NCI-H1436 treated with DMSO at 0.1 percent for 48 hours (cell line): ENCODE data around the gene SMAD2.

Experiments
- DNase-seq: peaks from one replicate; lab custom pipeline; 2025; lab: John Stamatoyannopoulos, UW

Gene SMAD2

GRCh38 chr18:47931718-47932103 lies 1.3 kb upstream of the SMAD2 start:
- DNase-seq: peak; percentile 28

DNA sequence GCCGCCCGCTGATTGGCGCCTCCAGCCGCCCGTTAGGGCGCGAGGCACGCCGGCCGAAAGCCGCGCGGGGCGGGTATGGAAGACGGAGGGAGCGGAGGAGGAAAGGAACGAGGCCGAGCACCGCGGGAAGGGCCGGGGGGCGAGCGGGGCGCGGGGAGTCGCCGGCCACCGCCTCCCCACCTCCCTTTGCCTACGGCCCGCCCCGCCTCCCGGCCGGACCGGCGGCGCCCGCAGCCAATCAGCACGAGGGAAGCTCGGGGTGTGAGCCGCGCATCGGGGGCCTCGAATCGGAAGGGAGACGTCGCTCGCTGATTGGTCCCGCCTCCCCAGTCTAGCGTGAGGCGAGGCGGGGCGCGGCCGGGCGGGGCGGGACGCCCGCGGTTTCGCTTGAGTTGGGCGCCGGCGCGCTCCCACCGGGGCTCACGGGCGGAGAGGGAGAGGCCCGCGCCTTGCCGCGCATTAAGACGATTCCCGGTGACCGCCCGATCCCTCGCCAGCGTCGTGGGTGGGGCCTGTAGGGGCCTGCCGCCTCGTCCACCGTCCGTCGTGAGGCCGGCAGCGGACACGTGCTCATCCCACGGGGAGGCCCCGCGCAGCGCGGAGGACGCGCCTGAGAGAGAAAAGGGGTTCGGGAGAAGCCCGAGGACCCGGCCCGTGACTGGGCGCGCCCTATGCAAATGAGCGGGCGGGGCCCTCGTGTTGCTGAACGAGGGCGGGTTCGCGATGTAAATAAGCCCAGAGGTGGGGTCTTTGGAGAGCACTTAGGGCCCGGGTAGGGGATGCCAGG lies 665 bp upstream of the SMAD2 start:
- DNase-seq: peak; percentile 57

DNA sequence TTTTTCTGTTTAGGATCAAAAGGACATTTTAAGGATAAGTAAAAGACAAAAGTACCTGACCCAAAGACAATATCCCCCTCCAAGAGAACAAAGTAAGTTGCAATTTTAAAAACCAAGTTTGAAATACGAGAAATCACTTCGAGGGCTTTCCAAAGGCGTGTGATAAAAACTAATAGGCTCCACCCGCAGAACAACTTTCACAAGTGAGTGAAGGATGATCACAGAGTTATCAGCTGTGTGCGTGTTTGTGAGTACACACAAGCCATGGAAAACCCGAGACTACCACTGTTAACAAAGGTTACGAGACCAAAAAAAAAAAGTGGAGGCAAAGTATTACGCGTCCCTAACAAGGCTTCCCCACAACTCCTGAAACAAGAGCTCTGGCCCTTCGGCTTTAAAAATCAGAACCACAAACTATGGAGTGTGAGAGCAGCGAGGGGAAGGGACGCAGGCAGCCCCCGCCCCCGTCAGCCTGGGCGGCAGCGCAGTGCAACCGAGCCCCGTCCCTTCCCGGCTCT lies 719 bp downstream of the SMAD2 start:
- DNase-seq: no peak

DNA sequence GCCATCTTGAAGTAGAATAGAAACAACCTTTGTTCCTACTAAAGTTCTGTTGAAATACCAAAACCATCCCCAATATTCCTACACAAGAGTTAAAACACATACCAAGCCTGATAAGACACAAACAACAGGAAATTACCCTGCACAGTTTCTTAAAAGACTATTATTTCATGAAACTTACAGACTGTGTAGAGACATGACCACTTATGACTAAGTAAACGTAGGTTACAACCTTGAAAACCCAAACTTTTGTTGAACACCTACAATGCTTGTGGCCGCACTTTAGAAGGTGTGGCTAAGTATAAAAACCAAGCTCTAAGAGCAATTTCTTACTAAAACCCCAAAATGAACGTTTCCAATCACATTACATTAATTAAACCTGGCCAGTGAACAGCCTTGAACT lies 2.0 kb downstream of the SMAD2 start:
- no peak for DNase-seq

DNA sequence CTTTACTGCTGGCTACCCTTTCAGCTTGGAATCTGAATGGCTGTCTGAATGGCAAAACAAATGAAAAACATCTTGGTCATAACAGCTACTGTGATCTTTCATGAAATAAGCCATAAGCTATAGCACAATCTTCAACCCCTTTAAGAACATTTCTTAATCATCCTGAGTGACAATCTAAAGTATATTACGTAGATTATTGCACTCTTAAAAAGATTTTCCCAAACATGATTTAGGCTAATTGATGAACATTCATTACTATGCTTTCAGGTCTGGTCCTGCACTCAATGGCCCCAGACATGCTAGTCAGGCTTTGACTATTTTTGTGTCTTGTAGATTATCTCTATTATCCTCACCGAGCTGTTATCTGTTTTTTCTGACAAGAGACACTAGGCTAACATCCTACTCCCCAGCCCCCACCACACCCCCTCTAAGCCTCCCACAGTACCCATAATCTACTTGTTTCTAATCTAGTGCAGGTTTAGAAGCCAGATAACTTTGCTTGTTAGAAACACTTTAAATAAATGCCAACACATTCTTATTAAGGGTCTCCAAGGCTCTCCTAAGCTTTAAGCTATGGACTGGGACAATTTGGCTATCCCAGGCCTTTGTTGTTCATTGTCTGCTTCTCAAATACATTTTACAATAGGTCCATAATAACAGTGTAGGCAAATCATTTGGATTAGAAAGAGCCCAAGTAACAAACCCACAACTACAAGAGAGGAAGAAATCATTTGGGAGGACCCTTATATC lies 4.2 kb downstream of the SMAD2 start:
- no peak for DNase-seq

DNA sequence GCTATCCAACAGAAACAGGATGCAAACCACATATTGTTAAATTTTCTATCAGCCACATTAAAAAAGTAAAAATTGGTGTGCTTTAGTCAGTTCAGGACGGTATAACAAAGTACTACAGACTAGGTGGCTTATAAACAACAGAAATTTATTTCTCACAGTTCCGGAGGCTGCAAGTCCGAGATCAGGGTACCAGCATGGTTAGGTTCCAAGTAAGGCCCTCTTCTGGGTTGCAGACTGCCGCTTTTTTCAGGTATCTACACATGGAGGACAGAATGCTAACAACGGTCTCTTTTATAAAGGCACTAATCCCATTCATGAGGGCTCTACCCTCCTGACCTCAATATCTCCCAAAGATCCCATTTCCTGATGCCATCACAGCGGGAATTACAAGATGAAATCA lies 10.5 kb downstream of the SMAD2 start:
- DNase-seq: no peak

DNA sequence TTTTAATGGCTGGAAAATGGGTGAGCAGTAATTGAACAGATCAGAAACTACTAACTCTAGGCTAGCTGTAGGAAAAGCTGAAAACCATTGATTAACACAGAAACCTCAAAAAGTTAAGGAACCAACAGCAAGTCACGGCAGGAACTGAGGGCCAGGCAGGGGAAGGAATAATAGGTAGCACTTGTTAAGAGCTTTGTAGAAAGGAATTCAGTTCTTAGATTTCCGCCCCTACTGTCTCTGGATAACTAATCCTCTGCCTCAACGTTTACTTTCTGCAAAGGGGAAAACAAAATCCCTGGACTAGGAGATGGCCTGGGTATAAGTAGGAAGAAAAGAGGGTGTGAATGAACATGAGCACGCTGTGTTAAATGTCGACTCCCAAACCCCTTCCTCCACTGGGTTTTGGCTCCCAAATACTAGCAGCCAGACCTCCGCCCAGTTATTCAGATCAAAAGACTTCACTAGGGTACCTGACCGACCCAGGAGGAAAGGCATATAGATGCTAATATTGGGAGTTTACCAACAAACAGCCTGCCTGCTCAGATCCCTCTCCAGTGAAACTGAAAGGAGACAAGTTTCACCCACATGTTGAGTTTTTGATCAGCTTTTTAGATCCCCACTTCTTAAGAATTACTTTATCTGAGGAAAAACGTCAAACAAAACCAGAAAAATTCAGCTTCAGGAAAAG lies 12.4 kb downstream of the SMAD2 start:
- DNase-seq: no peak

GRCh38 chr18:47915930-47916329 lies 14.5 kb downstream of the SMAD2 start:
- no peak for DNase-seq

DNA sequence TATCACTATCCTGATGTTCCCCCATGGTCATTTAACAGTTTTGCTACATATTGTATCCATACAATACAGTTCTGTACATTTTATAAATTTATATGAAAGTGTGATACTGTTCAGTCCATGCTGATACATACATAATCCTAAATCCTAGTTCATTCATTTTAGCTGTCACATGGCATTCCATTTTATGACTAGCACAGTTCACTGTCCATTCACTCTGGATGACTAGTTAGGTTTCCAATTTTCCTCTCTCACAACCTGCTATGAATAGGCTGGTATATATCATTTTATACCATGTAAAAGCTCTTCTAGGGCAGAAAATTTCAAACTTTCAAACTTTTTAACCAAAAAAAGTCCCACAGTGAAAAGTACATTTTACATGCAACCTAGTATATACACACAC lies 15.2 kb downstream of the SMAD2 start:
- DNase-seq: no peak

- DNase-seq: no peak
Measured at GRCh38 chr18:47912794-47913585, 17.5 kb downstream of the SMAD2 start.

- DNase-seq: no peak
Measured at GRCh38 chr18:47912343-47912742, 18.1 kb downstream of the SMAD2 start.

DNA sequence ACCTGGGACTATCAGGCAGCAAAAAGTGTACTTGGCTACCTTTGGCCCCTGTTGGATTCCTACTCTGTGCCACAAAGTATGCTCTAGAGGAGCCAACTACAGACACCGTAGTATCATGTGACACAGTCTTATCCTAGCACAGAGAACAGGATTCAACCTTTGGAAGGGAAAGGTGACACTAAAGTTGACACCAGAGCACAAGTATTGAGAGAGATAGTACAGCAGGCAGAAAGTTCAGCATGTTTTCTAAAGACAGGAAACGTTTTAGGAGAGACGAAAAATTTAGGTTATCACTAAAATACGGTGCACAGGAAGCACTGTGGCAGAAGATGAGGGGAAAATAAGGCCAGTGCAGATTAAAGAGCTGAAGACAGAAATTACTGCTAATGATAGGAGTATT lies 18.6 kb downstream of the SMAD2 start:
- no peak for DNase-seq

DNA sequence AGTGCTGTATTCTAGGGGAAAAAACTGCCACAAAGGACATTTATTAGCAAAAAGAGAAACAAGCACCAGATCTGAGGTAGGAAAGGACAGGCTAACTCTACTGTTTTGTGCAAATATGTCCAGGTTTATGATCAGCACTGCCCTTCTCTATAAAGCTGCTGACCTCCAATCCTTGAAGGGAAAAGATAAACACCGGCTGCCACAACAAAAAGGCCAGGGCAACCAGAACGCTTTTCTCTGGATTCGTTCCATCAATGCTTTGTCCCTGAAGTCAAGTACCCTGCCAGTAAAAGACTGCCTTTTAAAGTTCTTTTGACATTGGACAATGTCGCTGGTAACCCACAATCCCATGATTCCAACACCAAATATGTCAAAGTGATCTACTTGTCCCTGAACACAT lies 21.0 kb downstream of the SMAD2 start:
- DNase-seq: no peak

DNA sequence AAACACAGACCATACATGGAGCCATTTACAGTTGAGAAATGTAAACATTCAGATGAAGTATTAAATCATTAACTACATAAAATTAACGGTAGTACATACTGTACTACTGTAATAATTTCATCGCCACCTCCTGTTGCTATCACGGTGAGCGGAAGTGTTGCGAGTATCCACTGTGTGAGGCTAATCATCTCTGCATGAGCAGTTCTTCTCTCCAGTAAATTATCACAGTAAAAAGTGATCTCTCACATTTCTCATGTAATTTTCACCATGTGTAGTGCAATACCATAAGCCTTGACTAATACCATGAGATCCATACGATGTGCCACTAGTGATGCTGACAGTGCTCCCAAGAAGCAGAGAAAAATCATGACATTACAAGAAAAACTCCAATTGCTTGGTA lies 21.9 kb downstream of the SMAD2 start:
- DNase-seq: no peak

DNA sequence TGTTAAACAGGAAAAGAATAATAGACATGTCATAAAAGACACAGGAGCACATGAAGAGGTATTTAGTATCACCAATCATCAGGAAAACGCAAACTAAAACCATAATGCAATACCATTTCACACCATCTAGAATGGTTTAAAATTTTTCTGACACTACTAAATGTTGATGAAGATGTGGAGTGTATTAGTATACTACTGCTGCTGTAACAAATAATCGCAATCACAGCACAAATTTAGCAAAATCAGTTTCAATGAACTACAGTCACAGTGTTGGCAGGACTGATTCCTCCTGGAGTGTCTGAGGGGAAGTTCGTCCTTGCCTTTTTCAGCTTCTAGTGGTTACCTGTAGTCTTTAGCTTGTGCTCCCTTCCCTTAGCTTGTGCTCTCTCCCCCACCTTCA lies 24.1 kb downstream of the SMAD2 start:
- DNase-seq: no peak

GRCh38 chr18:47903809-47904208 lies 26.6 kb downstream of the SMAD2 start:
- DNase-seq: no peak

DNA sequence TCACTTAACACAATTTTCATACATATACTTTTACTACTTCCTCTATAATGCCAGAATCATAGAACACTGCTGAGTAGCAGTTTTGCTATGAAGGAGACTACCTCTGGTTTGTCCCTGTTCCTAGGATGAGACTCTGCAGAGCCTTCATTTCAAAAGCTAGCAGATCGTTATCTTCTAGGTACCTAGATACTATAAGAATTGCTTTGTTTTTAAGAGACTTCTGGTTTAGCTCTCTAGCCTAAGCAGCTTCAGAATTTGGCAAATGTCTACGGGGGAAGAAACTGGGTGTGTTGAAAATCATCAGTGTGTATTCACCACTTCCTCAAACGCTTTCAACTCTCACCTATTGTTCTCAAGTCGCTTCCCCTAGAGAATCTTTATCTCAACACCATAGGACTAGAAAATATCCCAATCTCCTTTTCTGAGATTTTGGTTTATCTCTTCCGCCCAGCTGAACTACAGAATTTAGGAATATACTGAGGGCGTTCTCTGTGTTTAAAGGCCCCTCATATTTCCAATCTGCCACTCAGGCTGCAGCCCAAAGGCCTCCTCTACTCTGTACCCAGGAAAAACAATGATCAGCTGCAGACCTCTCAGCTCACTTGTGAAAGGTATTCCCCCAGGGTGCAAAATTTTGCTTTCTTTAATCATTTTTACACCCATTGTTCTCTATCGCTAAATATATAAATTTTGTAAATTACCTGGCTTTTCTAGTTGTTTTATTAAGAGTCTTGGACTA lies 28.7 kb downstream of the SMAD2 start:
- DNase-seq: no peak

- DNase-seq: no peak
Measured at GRCh38 chr18:47899107-47899840, 31.2 kb downstream of the SMAD2 start.

- no peak for DNase-seq
Measured at GRCh38 chr18:47898696-47899095, 31.8 kb downstream of the SMAD2 start.

GRCh38 chr18:47898055-47898454 lies 32.4 kb downstream of the SMAD2 start:
- DNase-seq: no peak
